Adipose tissue (tissue), 3 donors: ENCODE results near the gene ASXL2. TPM values are rescaled to one million over a fixed set of nuclear protein-coding genes. Genes with fewer than 3 reads are reported as not detected.
A peak's percentile ranks its signal among the peaks of the same experiment; 100 is the strongest.
"Not testable (repeated sequence)": the region's sequence is repeated elsewhere in the genome, so short reads cannot be mapped to it uniquely, and the experiment has no call there.

Experiments used
- H3K27ac ChIP-seq: one replicate; pipeline ENCODE4 v1.5.1; 2013; ENCODE audit warnings: low read depth, low read length
- WGBS, 3 donors: extraction: QIAGEN DNeasy Blood & Tissue Kit; methylation state at CpG; one replicate each; pipeline ENCODE4 v1.1.7; 2013; 5-methylcytosine and 5-hydroxymethylcytosine counted together
- polyA plus RNA-seq, 3 donors: library from polyadenylated mRNA; stranded (reverse); fragments of 200-250 nt; gene quantifications; one replicate each; pipeline ENCODE4 v1.2.3, GENCODE V29; 2013
- donor health status: healthy with polysubstance abuse.
- donor health status: Bipolar disorder and iron deficiency.
- donor health status: healthy.

ASXL2 gene
- polyA plus RNA-seq, 3 donors = 1.8 to 4.1 (median 2.6) TPM

DNA sequence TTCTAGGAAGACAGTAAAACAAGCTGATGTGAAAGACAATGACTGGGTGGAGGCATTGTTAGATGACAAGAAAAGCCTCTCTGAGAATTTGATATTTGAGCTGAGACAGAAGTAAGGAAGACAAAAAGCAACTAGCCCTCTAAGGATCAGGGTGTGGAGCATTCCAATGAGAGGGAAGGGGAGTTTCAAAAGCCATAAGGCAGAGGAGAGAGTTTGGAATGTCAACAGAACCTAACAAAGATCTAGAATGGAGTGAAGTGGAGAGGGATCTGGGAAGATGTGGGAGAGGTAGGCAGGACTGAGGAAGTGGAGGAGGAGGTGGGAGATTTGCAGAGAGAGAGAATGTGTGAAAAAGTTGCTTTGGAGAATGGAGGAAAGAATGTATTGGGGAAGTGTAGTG lies 17.3 kb upstream of the ASXL2 start:
- H3K27ac ChIP-seq = no peak overlapping the region

DNA sequence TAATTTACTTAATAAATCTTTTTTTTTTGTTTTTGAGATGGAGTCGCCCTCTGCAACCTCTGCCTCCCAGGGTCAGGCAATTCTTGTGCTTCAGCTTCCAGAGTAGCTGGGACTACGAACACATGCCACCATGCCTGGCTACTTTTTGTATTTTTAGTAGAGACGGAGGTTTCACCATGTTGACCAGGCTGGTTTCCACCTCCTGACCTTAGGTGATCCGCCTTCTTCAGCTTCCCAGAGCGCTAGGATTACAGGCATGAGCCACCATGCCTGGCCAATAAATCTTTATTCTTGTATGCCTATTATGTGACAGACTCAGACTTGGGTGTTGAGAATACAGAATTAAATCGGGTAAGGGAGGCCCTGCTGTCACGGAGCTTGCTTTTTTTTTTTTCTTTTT lies 16.7 kb upstream of the ASXL2 start:
- no peak overlapping the region for H3K27ac ChIP-seq
- 85 to 94% (median 92%) methylated on average over 7 of the region's 7 CpGs for WGBS, 3 donors

DNA sequence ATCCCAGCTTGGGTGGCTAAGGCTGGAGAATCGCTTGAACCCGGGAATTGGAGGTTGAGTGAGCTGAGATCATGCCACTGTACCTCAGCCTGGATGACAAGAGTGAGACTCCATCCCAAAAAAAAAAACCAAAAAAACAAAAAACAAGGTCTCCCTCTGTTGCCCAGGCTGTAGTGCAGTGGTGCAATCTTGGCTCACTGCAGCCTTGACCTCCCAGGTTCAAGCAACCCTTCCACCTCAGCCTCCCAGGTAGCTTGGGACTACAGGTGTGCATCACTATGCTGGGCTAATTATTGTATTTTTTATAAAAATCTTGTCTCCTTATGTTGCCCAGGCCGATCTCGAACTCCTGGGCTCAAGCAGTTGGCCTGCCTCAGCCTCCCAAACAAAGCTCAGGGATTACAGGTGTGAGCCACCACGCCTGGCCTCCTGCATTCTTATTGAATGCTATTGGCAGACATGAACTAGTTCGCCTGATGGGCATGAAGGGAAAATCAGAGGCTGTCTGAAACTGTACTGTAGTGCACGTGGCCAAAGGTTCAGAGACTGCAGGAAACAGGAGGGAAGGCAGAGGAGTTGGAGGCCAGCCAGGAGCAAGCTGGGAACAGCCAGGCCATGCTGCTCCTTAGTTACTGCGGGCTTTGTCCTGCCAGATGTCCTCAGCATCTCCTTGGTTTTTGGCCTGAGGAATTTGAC lies 16.0 kb upstream of the ASXL2 start:
- H3K27ac ChIP-seq = no peak overlapping the region
- 71 to 75% (median 71%) methylated on average over 8 of the region's 8 CpGs for WGBS, 3 donors

DNA sequence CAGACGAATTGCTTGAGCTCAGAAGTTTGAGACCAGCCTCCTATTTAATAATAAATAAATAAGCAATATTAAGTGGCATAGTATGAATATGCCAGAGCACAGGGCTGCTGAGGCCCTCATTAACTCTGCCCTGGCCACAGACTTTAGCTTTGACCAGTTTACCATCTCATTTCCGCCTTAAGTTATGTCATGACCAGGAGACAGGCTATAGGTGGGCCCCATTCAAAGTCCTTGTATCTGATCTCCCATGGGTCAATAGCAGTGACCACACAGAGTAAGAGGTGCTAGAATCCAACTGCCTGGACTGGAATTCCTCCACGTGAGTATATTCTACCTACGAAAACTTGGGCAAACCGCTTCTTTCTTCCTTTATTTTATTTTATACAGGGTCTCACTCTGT lies 13.4 kb upstream of the ASXL2 start:
- H3K27ac ChIP-seq = no peak overlapping the region
- WGBS, 3 donors = 72 to 90% (median 89%) methylated on average over 5 of the region's 5 CpGs

DNA sequence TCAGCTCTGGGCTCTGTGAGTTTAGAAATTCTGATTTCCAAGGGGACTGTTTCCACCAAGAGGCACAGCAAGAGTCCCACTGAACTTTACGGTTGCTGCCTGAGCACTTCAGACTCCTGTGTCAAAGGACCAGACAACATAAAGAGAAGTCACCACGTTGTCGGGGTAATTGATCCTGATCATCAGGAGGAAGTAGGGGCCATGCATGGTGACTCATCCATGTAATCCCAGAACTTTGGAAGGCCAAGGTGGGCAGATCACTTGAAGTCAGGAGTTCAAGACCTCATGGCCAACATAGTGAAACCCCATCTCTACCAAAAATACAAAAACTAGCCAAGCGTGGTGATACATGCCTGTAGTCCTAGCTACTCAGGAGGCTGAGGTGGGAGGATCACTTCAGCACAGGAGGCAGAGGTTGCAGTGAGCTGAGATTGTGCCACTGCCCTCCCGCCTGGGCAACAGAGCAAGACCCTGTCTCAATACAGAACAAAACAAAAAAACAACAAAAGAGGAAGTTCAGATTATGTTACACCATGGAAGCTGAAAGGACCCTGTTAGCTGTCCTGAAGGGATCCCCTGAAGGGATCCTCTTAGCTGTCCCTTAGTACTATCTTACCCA lies 9.4 kb upstream of the ASXL2 start:
- 86 to 90% (median 88%) methylated on average over 5 of the region's 5 CpGs for WGBS, 3 donors
- H3K27ac ChIP-seq = no peak overlapping the region

DNA sequence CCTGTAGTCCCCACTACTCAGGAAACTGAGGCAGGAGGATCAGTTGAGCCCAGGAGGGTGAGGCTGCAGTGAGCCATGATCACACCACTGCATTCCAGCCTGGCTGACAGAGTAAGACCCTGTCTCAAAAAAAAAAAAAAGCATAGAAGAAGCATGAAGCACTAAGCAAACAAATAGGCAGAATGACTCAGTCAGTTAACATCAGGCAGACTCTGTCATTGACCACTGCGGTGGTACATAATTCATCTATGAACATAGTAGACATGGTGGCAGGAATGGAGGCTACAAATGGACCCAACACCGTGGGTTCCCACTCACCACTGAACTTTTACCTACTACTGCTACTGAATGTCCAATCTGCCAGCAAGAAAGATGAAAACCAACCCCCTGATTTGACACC lies 7.6 kb upstream of the ASXL2 start:
- 89 to 95% (median 91%) methylated on average over 2 of the region's 2 CpGs for WGBS, 3 donors
- no peak overlapping the region for H3K27ac ChIP-seq

DNA sequence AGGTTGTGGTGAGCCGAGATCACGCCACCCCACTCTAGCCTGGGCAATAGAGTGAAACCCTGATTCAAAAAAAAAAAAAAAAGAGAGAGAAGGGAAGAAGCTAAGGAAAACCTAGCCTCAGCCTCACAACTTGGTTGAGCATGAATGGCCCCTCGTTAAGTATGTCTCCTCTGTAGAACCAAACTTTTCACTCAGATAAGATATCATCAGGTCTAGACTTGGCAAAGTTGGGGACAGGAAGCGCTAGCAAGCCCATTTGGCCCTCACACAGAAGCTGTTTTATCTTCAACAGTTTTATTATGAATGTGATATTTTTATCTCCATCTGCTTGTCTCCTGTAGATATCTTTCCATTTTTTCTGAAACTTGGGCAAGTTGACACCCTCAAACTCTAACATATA lies 3.5 kb upstream of the ASXL2 start:
- WGBS, 3 donors = 78 to 84% (median 79%) methylated on average over 4 of the region's 4 CpGs
- H3K27ac ChIP-seq = no peak overlapping the region

DNA sequence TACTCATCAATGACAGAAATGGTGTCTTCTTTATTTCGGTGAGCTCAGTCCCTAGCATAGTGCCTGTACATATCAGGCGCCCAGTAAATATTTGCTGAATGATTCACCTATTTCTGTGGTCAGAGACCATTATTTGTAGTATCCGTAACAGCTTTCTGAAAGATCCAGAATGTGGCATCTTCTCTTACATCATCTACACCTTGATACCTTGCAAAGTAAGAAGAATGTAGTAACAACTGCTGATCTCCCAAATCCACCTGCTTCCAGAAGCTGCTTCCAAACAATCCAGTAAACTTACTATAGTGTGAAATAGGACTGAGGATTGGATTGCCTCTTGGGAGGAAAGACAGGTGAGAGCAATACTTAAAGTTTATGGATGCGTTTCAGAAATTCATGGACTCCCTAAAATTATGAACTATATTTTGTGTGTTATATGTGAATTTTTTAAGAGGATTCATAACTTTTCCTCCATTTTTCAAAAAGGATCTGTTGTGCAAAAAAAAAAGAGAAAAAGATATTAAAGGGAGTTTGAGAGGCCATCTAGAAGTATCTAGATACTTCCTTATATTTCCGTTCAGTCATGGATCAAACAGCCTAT lies 945 bp upstream of the ASXL2 start:
- 87 to 93% (median 91%) methylated on average over 5 of the region's 5 CpGs for WGBS, 3 donors
- H3K27ac ChIP-seq = no peak overlapping the region

DNA sequence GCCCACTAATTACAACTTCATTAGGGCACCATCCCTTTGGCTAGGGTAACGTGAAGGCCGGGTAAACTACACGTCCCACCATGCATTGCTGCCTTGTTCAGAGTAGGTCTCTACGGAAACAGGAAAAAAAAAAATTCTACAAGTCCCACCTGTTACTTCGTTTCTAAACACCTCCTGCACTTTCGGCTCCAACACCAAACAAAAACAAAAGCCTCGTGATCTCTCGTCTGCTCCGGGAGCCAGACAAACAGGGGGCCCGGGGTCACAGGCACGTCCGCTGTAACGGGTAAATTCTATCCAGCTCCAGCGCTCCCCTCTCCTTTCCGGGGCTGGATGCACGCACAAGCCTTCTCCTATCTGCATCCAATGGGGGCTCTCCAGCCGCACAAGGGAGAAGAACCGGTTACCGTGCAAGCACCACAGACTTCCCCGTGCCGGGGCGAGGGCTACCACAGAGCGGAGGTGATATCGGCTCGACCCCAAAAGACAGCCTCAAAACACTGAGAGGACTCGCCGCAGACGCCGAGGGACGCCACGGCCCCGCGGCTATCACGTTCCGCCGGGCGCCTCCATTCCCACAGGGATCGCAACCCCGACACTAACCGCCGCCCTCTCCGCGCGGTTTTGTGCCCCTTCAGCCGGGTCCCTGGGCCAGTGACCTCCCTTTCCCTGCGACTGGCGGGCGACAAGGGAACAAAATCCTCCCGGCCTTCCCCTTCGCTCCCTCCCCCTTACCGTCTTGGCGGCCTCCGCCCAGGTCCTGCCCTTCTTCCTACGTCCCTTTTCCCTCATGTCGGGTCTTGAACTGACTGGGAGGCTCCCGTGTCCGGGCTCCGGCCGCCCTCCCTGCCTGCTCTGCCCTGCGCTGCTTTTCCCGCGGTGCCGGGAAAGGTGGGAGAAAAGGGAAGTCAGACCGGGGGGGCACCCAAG lies 591 bp downstream of the ASXL2 start:
- peak overlapping the region; percentile 45 for H3K27ac ChIP-seq
- 0 to 1% (median 0%) methylated on average over 60 to 64 of the region's 64 CpGs for WGBS, 3 donors

DNA sequence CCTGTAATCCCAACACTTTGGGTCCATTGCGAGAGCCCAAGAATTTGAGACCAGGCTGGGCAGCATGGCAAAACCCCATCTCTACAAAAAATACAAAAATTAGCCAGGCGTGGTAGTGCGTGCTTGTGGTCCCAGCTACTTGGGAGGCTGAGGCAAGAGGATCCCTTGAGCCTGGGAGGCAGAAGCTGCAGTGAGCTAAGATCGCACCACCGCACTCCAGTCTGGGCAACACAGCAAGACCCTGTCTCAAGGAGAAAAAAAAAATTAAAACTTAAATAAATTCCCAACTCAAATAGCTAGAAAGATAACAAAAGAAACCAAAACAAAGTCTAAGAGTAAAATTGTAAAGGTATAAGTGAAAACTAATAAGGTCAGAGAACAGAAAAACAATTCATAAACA lies 6.2 kb downstream of the ASXL2 start:
- 97 to 99% (median 98%) methylated on average over 5 of the region's 5 CpGs for WGBS, 3 donors
- no peak overlapping the region for H3K27ac ChIP-seq

DNA sequence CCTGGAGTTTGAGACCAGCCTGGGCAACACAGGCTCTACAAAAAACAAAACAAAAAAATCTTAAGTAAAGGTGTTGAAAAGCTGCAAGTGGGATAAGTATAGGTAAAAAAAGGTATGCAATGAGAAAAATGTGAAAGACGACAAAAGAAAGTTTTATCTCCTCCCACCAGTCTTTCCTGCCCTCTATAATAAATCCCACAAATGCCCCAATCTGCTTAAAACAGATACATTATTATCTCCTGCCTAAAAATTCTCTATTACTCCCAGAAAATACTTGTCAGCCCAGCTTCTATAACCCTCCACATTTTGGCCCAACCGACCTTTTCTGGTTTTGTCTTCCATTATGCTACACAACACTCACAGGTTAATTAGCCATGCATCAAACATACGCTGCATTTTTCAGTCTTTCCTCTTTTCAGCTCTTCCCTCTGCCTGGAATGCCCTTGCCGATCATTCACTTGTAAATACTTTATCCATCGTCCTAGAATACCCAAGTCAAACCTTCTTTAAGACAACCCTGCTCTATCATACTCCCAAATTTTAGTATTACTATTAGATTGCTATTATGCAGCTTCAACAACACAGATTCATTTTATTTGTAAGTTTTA lies 10.8 kb downstream of the ASXL2 start:
- 71 to 87% (median 83%) methylated on average over 5 of the region's 5 CpGs for WGBS, 3 donors

DNA sequence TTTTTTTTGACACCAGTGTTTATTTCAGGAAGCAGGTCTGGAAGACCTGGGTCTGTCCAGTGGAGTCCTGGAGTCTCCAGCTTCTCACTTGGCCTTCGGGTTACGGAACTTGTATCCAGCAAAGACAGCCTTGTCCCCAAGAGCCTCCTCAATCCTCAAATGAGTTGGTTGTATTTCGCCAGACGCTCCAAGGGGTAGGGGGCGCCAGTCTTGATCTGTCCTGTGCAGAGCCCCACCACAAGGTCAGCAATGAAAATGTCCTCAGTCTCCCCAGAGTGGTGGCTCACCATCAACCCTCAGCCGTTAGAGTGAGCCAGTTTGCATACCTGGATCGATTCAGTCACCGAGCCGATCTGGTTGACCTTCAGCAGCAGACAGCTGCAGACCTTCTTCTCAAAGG lies 21.9 kb downstream of the ASXL2 start:
- no peak overlapping the region for H3K27ac ChIP-seq
- WGBS, 3 donors = 96 to 97% (median 96%) methylated on average over 9 of the region's 9 CpGs

More for the DNA sequence above, 10.8 kb downstream of the ASXL2 start:
- no peak overlapping the region for H3K27ac ChIP-seq

DNA sequence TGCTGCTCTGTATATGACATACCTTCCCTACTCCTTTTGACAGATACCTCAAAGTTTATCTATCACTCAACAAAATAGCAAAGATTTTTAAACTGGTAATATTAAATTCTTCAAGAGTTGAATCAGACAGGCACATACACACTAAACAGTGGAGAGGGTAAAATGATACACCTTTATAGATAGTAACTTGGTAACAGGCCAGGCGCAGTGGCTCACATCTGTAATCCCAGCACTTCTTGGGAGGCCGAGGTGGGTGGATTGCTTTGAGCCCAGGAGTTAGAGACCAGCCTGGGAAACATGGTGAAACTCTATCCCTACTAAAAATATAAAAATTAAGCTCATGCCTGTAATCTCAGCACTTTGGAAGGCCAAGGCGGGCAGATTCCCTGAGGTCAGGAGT lies 23.2 kb downstream of the ASXL2 start:
- no peak overlapping the region for H3K27ac ChIP-seq
- 88 to 96% (median 93%) methylated on average over 3 of the region's 3 CpGs for WGBS, 3 donors

DNA sequence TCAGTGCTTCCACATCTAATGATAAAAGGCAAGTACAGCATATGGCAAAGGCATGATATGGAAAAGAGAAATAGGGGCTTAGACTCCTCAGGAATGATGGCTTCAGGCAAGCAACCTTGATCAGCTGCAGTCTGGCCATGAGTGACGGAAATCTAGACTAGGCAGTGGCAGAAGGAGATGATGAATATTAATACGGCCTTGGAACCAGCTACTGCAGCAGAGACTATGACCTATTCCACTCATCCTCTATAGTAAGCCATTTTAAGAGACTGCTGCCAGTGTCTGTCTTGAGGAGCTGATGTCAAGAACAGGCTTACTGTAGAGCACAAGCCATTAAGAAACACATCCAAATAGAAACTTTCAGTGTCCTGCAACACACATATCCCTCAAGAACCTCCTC lies 23.7 kb downstream of the ASXL2 start:
- WGBS, 3 donors = 54 to 96% (median 95%) methylated on average over 2 of the region's 2 CpGs
- no peak overlapping the region for H3K27ac ChIP-seq

DNA sequence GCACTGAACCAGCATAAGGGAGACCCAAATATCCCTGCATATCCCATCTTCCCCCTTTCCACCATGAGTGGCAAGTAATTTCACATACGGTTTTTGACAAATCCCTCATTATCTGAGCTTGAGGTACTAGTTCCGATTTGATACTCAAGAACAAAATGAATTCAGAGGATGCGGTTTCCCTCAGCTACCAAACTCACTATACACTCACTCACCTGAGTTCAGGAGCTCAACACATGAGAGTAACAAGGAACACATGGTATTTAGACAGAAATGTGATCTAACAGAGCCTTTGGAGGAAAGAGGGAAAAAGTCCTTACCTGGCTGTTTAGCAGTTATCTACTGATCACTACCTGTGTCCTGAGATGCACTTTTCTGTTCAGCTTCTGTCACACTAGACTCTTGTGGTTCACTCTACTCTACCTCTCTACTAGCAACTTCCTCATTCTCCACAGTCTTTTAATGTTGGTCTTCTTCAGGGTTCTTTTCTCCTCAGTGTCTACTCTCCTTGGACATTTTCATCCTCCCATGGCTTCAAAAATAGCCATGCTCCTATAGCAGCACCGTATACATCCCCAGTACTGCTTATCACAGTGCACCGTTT lies 25.1 kb downstream of the ASXL2 start:
- 66 to 75% (median 74%) methylated on average over 5 of the region's 5 CpGs for WGBS, 3 donors
- no peak overlapping the region for H3K27ac ChIP-seq

DNA sequence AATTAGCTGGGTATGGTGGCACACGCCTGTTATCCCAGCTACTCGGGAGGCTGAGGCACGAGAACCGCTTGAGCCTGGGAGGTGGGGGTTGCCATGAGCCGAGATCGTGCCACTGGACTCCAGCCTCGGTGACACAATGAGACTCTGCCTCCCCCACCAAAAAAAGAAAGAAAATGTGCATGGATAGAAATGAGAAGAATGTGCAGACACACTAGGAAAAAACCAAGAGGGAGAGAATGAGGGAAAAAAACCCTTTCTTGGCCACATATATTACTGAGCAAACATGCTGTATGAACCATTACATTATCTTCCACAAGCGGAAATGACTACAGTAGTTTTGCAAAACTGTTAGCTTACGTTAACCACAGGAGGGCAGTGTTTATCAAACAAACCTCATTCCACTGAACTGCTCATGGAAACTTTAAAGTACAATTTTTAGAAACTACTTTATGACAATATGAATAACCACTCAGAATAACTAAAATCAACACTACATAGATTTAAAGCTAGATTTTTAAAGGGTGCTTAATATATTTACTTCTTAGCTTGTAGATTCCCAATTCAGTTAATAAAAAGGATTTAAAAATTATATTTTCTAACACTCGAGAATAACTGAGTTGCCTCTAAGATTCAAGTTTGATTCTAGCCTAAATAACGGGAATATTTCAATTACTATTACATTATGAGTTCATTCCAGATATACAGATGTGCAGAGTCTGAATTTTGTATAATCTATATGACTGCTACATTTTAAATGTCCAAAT lies 26.4 kb downstream of the ASXL2 start:
- 29 to 45% (median 35%) methylated on average over 11 of the region's 11 CpGs for WGBS, 3 donors
- H3K27ac ChIP-seq = no peak overlapping the region

DNA sequence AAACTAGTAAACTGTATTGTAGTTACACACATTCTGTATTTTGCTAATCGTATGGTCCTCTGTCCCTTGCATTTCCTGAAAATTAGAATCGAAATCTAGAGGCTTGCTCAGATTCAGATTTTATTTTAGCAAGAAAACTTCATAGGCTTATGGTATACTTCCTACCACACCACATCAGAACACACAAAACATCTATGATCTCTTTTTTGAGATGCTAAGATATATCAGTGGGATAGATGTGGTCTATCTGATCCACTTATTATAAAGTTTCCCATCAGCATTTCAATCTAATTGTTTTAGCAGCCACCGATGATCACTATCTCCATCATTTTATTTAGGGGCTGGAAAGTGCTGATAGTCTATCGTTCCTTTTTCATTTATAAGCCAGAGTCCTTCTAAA lies 27.9 kb downstream of the ASXL2 start:
- 60 to 72% (median 64%) methylated on average over 4 of the region's 4 CpGs for WGBS, 3 donors
- H3K27ac ChIP-seq = not testable (repeated sequence)

DNA sequence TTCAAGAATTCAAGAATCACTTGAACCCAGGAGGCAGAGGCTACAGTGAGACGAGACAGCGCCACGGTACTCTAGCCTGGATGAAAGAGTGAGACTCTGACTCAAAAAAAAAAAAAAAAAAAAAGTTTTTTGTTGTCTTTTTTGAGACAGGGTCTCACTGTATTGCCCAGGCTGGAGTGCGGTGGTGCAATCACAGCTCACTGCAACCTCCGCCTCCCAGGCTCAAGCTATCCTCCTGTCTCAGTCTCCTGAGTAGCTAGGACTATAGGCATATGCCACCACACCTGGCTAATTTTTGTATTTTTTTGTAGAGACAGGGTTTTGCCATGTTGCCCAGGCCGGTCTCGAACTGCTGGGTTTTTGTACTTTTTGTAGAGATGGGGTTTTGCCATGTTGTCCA lies 28.9 kb downstream of the ASXL2 start:
- WGBS, 3 donors = 98 to 99% (median 99%) methylated on average over 7 of the region's 7 CpGs

More for the DNA sequence above, 28.9 kb downstream of the ASXL2 start:
- H3K27ac ChIP-seq = not testable (repeated sequence)
